Rectal smooth muscle tissue (tissue), 1 donor: ENCODE measurements around the gene FOXC1.

Experiments used
- H3K27ac ChIP-seq: one replicate; pipeline ENCODE4 v1.7.0; 2013; ENCODE audit warnings: low read depth, low read length, inconsistent platforms
- H3K27me3 ChIP-seq: one replicate; pipeline ENCODE4 v1.7.0; 2013; ENCODE audit warnings: low read length; ENCODE audit not compliant: control insufficient read depth, insufficient read depth
- H3K36me3 ChIP-seq: one replicate; pipeline ENCODE4 v1.7.0; 2013; ENCODE audit warnings: low read length; ENCODE audit not compliant: control insufficient read depth, insufficient read depth
- H3K4me1 ChIP-seq: one replicate; pipeline ENCODE4 v1.7.0; 2013; ENCODE audit warnings: low read length; ENCODE audit not compliant: control insufficient read depth, insufficient read depth
- H3K4me3 ChIP-seq: one replicate; pipeline ENCODE4 v1.7.0; 2013; ENCODE audit warnings: low read length
- H3K9ac ChIP-seq: one replicate; pipeline ENCODE4 v1.7.0; 2013; ENCODE audit warnings: low read length

Gene FOXC1

GRCh38 chr6:1609648-1610496 lies at the start of gene FOXC1:
Gene FOXC1 (plus strand): TSS chr6:1609915. CDS start chr6:1610446, 531 bp downstream.
- no peaks in the 10 kb centered on the region for H3K36me3 ChIP-seq
- H3K4me1 ChIP-seq: peaks cover 3% of the 10 kb centered on the region
- H3K9ac ChIP-seq: no peak within 1 kb of the TSS
- peak within 1 kb of the TSS; percentile 69 for H3K4me3 ChIP-seq
- H3K27me3 ChIP-seq: peaks cover 66% of the 10 kb centered on the region
- H3K27ac ChIP-seq: no peak within 1 kb of the TSS

- no peak overlapping the region for H3K4me3 ChIP-seq
- no peak overlapping the region for H3K27ac ChIP-seq
- H3K27me3 ChIP-seq: no peaks in the 10 kb centered on the region
- no peaks in the 10 kb centered on the region for H3K4me1 ChIP-seq
- no peak overlapping the region for H3K9ac ChIP-seq
- H3K36me3 ChIP-seq: no peaks in the 10 kb centered on the region
These were observed 49.2 kb upstream of the FOXC1 start for GRCh38 chr6:1560281-1561058.

GRCh38 chr6:1561355-1561754 lies 48.4 kb upstream of the FOXC1 start:
- Histone ChIP-seq H3K4me1 (no peaks in the 10 kb centered on the region), H3K27me3 (no peaks in the 10 kb centered on the region), H3K9ac (no peak overlapping the region), H3K27ac (no peak overlapping the region), H3K36me3 (no peaks in the 10 kb centered on the region), H3K4me3 (no peak overlapping the region)

- H3K9ac ChIP-seq: no peak overlapping the region
- H3K4me1 ChIP-seq: no peaks in the 10 kb centered on the region
- H3K4me3 ChIP-seq: no peak overlapping the region
- no peaks in the 10 kb centered on the region for H3K27me3 ChIP-seq
- no peaks in the 10 kb centered on the region for H3K36me3 ChIP-seq
- H3K27ac ChIP-seq: no peak overlapping the region
These were observed 47.4 kb upstream of the FOXC1 start for GRCh38 chr6:1562171-1562955.

- no peaks in the 10 kb centered on the region for H3K4me1 ChIP-seq
- no peak overlapping the region for H3K4me3 ChIP-seq
- H3K36me3 ChIP-seq: no peaks in the 10 kb centered on the region
- no peaks in the 10 kb centered on the region for H3K27me3 ChIP-seq
- no peak overlapping the region for H3K27ac ChIP-seq
- H3K9ac ChIP-seq: no peak overlapping the region
These were observed 40.3 kb upstream of the FOXC1 start for GRCh38 chr6:1569377-1569776.

- Histone ChIP-seq H3K27ac (no peak overlapping the region), H3K27me3 (no peaks in the 10 kb centered on the region), H3K4me1 (peaks cover 4% of the 10 kb centered on the region), H3K36me3 (no peaks in the 10 kb centered on the region), H3K4me3 (no peak overlapping the region), H3K9ac (no peak overlapping the region)
These were observed 38.9 kb upstream of the FOXC1 start for GRCh38 chr6:1570848-1571247.

GRCh38 chr6:1572892-1573291 lies 36.8 kb upstream of the FOXC1 start:
- Histone ChIP-seq H3K4me1 (peaks cover 4% of the 10 kb centered on the region), H3K27ac (no peak overlapping the region), H3K9ac (no peak overlapping the region), H3K4me3 (no peak overlapping the region), H3K36me3 (no peaks in the 10 kb centered on the region), H3K27me3 (no peaks in the 10 kb centered on the region)

- Histone ChIP-seq H3K36me3 (no peaks in the 10 kb centered on the region), H3K27me3 (no peaks in the 10 kb centered on the region), H3K9ac (no peak overlapping the region), H3K27ac (no peak overlapping the region), H3K4me1 (peaks cover 4% of the 10 kb centered on the region), H3K4me3 (no peak overlapping the region)
These were observed 35.5 kb upstream of the FOXC1 start for GRCh38 chr6:1574083-1574761.

- H3K4me1 ChIP-seq: peaks cover 4% of the 10 kb centered on the region
- H3K27me3 ChIP-seq: no peaks in the 10 kb centered on the region
- H3K9ac ChIP-seq: no peak overlapping the region
- H3K4me3 ChIP-seq: no peak overlapping the region
- no peaks in the 10 kb centered on the region for H3K36me3 ChIP-seq
- no peak overlapping the region for H3K27ac ChIP-seq
These were observed 34.9 kb upstream of the FOXC1 start for GRCh38 chr6:1574890-1575209.

- H3K27me3 ChIP-seq: no peaks in the 10 kb centered on the region
- H3K4me3 ChIP-seq: peak overlapping the region; percentile 18
- no peaks in the 10 kb centered on the region for H3K36me3 ChIP-seq
- peak overlapping the region; percentile 62 for H3K27ac ChIP-seq
- H3K4me1 ChIP-seq: peaks cover 4% of the 10 kb centered on the region
- H3K9ac ChIP-seq: no peak overlapping the region
These were observed 34.3 kb upstream of the FOXC1 start for GRCh38 chr6:1575210-1576041.

GRCh38 chr6:1576166-1576565 lies 33.5 kb upstream of the FOXC1 start:
- Histone ChIP-seq H3K36me3 (no peaks in the 10 kb centered on the region), H3K27ac (no peak overlapping the region), H3K4me3 (no peak overlapping the region), H3K27me3 (no peaks in the 10 kb centered on the region), H3K9ac (no peak overlapping the region), H3K4me1 (peaks cover 4% of the 10 kb centered on the region)
